Measurements from ENCODE around the gene KRT84. TPM values are rescaled to one million over a fixed set of nuclear protein-coding genes. Genes with fewer than 3 reads are reported as not detected.

The KRT84 gene
- total RNA-seq, 1 experiment from 2014 or later = not detected

DNA sequence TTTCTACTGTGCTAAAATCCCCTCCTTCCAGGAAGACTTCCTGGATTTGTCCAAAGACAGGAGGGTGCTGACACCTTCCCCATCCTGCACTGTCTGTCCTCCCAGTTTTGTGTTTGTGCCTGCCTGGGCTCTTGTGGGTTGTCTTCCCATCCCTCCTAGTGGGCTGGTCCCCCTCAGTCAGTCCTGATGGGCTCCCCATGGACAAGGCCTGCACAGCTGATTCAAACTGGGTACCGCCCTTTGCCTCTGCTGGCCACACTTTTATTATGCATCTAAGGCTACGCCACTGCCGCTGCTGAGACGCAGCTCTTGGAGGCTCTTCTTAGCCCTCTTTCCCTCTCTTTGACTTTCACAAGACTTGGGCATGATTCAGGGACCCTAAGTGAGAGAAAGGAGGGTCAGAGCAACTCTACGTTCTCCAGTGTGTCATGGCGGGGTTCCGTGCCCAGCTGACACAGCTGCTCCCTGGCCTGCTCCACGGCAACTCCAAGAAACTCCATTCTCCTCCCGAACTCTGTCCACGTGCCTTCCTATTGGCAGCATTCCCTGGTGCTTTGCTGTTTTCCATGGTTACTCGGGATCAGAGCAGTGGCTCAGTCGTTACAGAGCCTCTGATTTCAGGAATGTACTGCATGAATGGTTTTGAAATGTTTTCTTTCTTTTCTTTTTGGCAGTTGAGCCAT, 14.4 kb downstream of the KRT84 start:
- Histone ChIP-seq H3K27me3 (replicated peaks; ENCODE audit: insufficient read depth, low read depth, low read length, poor library complexity) (no peaks in the 10 kb centered on the region), H3K9me3 (ENCODE audit: low read depth, low read length, poor library complexity, severe bottlenecking) (no peaks in the 10 kb centered on the region), H3K27ac (ENCODE audit: low read depth, low read length, poor library complexity, severe bottlenecking) (no peak overlapping the region), H3K4me3 (ENCODE audit: low read depth, low read length, poor library complexity, severe bottlenecking) (no peak overlapping the region), H3K36me3 (ENCODE audit: insufficient read depth, low read length, poor library complexity, severe bottlenecking) (no peaks in the 10 kb centered on the region), H3K4me1 (ENCODE audit: insufficient read depth, low read length, poor library complexity, severe bottlenecking) (no peaks in the 10 kb centered on the region)
- ChIA-PET POLR2A (ENCODE audit: low non-redundant PET) (no interaction called here), CTCF (interaction anchor here (1.1 kb wide), 1 partner anchor 223 kb away, joined by 3 read pairs; no protein-coding TSS in a partner anchor)
- TF ChIP-seq EZH2 (IDR thresholded peaks at IDR 0.05; ENCODE audit: borderline replicate concordance, low read depth, low read length, poor library complexity, severe bottlenecking) = no peak
- TF ChIP-seq, protein P1, sequence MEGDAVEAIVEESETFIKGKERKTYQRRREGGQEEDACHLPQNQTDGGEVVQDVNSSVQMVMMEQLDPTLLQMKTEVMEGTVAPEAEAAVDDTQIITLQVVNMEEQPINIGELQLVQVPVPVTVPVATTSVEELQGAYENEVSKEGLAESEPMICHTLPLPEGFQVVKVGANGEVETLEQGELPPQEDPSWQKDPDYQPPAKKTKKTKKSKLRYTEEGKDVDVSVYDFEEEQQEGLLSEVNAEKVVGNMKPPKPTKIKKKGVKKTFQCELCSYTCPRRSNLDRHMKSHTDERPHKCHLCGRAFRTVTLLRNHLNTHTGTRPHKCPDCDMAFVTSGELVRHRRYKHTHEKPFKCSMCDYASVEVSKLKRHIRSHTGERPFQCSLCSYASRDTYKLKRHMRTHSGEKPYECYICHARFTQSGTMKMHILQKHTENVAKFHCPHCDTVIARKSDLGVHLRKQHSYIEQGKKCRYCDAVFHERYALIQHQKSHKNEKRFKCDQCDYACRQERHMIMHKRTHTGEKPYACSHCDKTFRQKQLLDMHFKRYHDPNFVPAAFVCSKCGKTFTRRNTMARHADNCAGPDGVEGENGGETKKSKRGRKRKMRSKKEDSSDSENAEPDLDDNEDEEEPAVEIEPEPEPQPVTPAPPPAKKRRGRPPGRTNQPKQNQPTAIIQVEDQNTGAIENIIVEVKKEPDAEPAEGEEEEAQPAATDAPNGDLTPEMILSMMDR (conservative IDR thresholded peaks at IDR 0.05; ENCODE audit: low read depth, low read length) = no peak
- DNase-seq (ENCODE audit: low spot score) = no peak
- no TSS peak for BruUV-seq (replicated peaks)
- intact Hi-C loops (cut with micrococcal nuclease; ENCODE audit: unreplicated experiment) = loop anchor here (5.0 kb wide), 2 partner anchors 501 to 611 kb away; no protein-coding TSS in a partner anchor

DNA sequence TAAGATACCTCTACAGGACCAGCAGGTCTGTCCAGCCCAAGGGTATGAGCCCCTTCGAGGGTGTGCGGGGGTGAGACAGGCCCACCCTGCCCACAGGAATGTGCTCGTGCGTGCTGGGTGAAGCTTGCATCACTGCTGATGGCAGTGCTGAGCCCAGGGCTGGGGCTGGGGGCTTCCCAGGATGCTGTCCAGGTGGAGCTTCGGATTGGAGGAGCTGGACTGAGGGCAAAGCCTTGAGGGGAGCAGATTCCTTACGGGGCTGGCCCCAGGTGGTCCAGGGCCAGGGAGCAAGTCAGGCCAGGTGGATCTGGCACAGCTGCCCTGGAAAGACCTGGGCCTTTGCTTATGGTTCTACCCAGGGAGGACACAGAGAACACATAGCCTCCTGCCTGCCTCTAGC, 15.6 kb downstream of the KRT84 start:
- no peaks in the 10 kb centered on the region for H3K9me3 ChIP-seq (ENCODE audit: low read depth, low read length, poor library complexity, severe bottlenecking)
- no peak overlapping the region for H3K4me3 ChIP-seq (ENCODE audit: low read depth, low read length, poor library complexity, severe bottlenecking)
- no peaks in the 10 kb centered on the region for H3K36me3 ChIP-seq (ENCODE audit: insufficient read depth, low read length, poor library complexity, severe bottlenecking)
- intact Hi-C loops (cut with micrococcal nuclease; ENCODE audit: unreplicated experiment) = loop anchor here (5.0 kb wide), 2 partner anchors 502 to 612 kb away; no protein-coding TSS in a partner anchor
- CTCF ChIA-PET = interaction anchor here (0.6 kb wide), 1 partner anchor 608 kb away, joined by 4 read pairs; no protein-coding TSS in a partner anchor
- TF ChIP-seq EZH2 (IDR thresholded peaks at IDR 0.05; ENCODE audit: borderline replicate concordance, low read depth, low read length, poor library complexity, severe bottlenecking) = no peak
- TF ChIP-seq, protein P1 (conservative IDR thresholded peaks at IDR 0.05; ENCODE audit: low read depth, low read length) = no peak
- no peaks in the 10 kb centered on the region for H3K4me1 ChIP-seq (ENCODE audit: insufficient read depth, low read length, poor library complexity, severe bottlenecking)
- H3K27ac ChIP-seq (ENCODE audit: low read depth, low read length, poor library complexity, severe bottlenecking) = no peak overlapping the region
- no peak for DNase-seq (ENCODE audit: low spot score)
- no peaks in the 10 kb centered on the region for H3K27me3 ChIP-seq (replicated peaks; ENCODE audit: insufficient read depth, low read depth, low read length, poor library complexity)
- POLR2A ChIA-PET (ENCODE audit: low non-redundant PET) = no interaction called here
- no TSS peak for BruUV-seq (replicated peaks)

GRCh38 chr12:52369211-52369610, 16.2 kb downstream of the KRT84 start:
- ChIA-PET POLR2A (ENCODE audit: low non-redundant PET) (no interaction called here), CTCF (interaction anchor here (1.3 kb wide), 1 partner anchor 510 kb away, joined by 4 read pairs; no protein-coding TSS in a partner anchor)
- no TSS peak for BruUV-seq (replicated peaks)
- Histone ChIP-seq H3K27me3 (replicated peaks; ENCODE audit: insufficient read depth, low read depth, low read length, poor library complexity) (no peaks in the 10 kb centered on the region), H3K4me1 (ENCODE audit: insufficient read depth, low read length, poor library complexity, severe bottlenecking) (no peaks in the 10 kb centered on the region), H3K4me3 (ENCODE audit: low read depth, low read length, poor library complexity, severe bottlenecking) (no peak overlapping the region), H3K27ac (ENCODE audit: low read depth, low read length, poor library complexity, severe bottlenecking) (no peak overlapping the region), H3K9me3 (ENCODE audit: low read depth, low read length, poor library complexity, severe bottlenecking) (no peaks in the 10 kb centered on the region), H3K36me3 (ENCODE audit: insufficient read depth, low read length, poor library complexity, severe bottlenecking) (no peaks in the 10 kb centered on the region)
- intact Hi-C loops (cut with micrococcal nuclease; ENCODE audit: unreplicated experiment) = no loop called here
- TF ChIP-seq, protein P1 (conservative IDR thresholded peaks at IDR 0.05; ENCODE audit: low read depth, low read length) = no peak
- no peak for DNase-seq (ENCODE audit: low spot score)

Data from A673 (cell line).